HUDEP-2 (cell line): ENCODE measurements around the gene GRM7.

Experiments used
- DNase-seq, 76 experiments: peaks; one replicate each; lab custom pipeline; 2025; ENCODE audit not compliant: unreplicated experiment in 76 of 76; lab: John Stamatoyannopoulos, UW

Gene GRM7

GRCh38 chr3:7289121-7289520 is 428.2 kb downstream of the GRM7 start:
- no peak for DNase-seq

GRCh38 chr3:7290077-7290825 is 429.3 kb downstream of the GRM7 start:
- no peak for DNase-seq

GRCh38 chr3:7292362-7292761 is 431.4 kb downstream of the GRM7 start:
- no peak for DNase-seq

GRCh38 chr3:7293286-7293685 is 432.4 kb downstream of the GRM7 start:
- DNase-seq, result no peak

GRCh38 chr3:7305561-7305960 is 444.6 kb downstream of the GRM7 start:
- no peak for DNase-seq

GRCh38 chr3:7306901-7307300 is 446.0 kb downstream of the GRM7 start:
- no peak for DNase-seq

- DNase-seq, result no peak
These were observed 446.5 kb downstream of the GRM7 start for GRCh38 chr3:7307410-7307809.

- DNase-seq, result no peak
These were observed 448.8 kb downstream of the GRM7 start for GRCh38 chr3:7309641-7310102.

GRCh38 chr3:7315037-7315436 is 454.1 kb downstream of the GRM7 start:
- no peak for DNase-seq

- no peak for DNase-seq
These were observed 462.2 kb downstream of the GRM7 start for GRCh38 chr3:7322957-7323669.

GRCh38 chr3:7328339-7328738 is 467.4 kb downstream of the GRM7 start:
- DNase-seq, result no peak

- no peak for DNase-seq
These were observed 471.8 kb downstream of the GRM7 start for GRCh38 chr3:7332696-7333095.

- no peak for DNase-seq
These were observed 472.2 kb downstream of the GRM7 start for GRCh38 chr3:7333125-7333524.

- no peak for DNase-seq
These were observed 479.9 kb downstream of the GRM7 start for GRCh38 chr3:7340795-7341194.

- DNase-seq, result no peak
These were observed 485.4 kb downstream of the GRM7 start for GRCh38 chr3:7346364-7346763.

- DNase-seq, result no peak
These were observed 496.2 kb downstream of the GRM7 start for GRCh38 chr3:7357101-7357500.

GRCh38 chr3:7367968-7368367 is 507.1 kb downstream of the GRM7 start:
- no peak for DNase-seq

- DNase-seq, result no peak
These were observed 507.7 kb downstream of the GRM7 start for GRCh38 chr3:7368597-7368996.

GRCh38 chr3:7371693-7372572 is 511.0 kb downstream of the GRM7 start:
- DNase-seq, result no peak

- no peak for DNase-seq
These were observed 516.2 kb downstream of the GRM7 start for GRCh38 chr3:7377103-7377502.

- DNase-seq, result no peak
These were observed 520.8 kb downstream of the GRM7 start for GRCh38 chr3:7381741-7382140.
